Neuron (in vitro differentiated cells): ENCODE results near the gene INHBA.

Experiments
- H2AFZ ChIP-seq: one replicate; pipeline ENCODE4 v1.6.1; 2013; ENCODE audit warnings: low read depth, mild to moderate bottlenecking, inconsistent platforms, low read length, moderate library complexity
- H3K27me3 ChIP-seq: one replicate; pipeline ENCODE4 v1.6.1; 2013; ENCODE audit warnings: low read length; ENCODE audit not compliant: insufficient read depth
- H3K36me3 ChIP-seq: one replicate; pipeline ENCODE4 v1.6.1; 2013; ENCODE audit warnings: low read length; ENCODE audit not compliant: insufficient read depth
- H3K4me1 ChIP-seq: one replicate; pipeline ENCODE4 v1.6.1; 2013; ENCODE audit warnings: low read length; ENCODE audit not compliant: insufficient read depth
- H3K4me3 ChIP-seq: 2 replicates; pipeline ENCODE4 v1.5.1; 2013; ENCODE audit warnings: mild to moderate bottlenecking, low read length, moderate library complexity
- H3K9me3 ChIP-seq: one replicate; pipeline ENCODE4 v1.6.1; 2013; ENCODE audit warnings: low read length

The INHBA gene

GRCh38 chr7:41706228-41706930, 3.5 kb upstream of the INHBA start:
- Histone ChIP-seq H3K4me3 (peak overlapping the region; percentile 49), H3K9me3 (no peaks in the 10 kb centered on the region), H3K27me3 (no peaks in the 10 kb centered on the region), H3K36me3 (no peaks in the 10 kb centered on the region), H3K4me1 (peaks cover 38% of the 10 kb centered on the region), H2AFZ (peak overlapping the region; percentile 84)

DNA sequence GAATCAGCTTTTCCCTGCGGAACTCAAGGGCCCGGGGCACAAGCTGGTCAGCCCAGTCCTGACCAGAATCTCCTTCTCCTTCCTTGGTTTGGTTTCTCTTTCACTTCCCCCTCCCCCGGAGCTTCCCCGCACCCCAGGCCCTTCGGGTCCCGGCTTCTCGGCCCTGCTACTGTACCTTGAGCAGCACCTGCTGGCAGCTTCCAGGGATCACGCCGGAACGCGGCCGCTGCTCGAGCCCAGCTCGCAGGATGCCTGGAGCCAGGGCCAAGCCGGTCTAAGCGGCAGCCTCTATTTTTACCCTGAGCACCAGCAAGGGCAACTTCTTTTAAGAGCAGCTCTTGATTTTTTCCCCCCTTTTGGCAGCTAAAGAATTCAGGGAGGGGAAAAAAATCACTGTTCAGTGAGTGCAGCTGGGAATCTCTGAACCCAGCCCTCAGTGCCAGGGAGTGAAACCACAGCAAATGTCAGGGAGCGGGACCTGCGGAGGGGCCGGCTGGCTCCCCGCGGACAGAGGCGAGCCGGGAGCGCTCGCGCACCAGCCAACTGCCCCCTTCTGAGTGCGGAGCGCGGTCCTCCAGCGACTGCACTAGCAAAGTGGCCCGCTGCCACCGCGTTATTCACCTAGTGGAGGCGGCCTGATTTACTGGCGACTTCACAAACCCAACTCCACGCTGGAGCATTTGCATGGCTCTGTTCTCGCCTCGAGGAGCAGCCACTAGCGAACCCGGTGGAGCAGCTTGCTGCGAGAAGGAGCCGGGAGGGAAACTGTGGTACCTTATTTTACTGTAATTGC, 2.4 kb upstream of the INHBA start:
- peak overlapping the region; percentile 84 for H2AFZ ChIP-seq
- H3K27me3 ChIP-seq: no peaks in the 10 kb centered on the region
- H3K4me1 ChIP-seq: peaks cover 48% of the 10 kb centered on the region
- H3K9me3 ChIP-seq: no peaks in the 10 kb centered on the region
- no peaks in the 10 kb centered on the region for H3K36me3 ChIP-seq
- peak overlapping the region; percentile 49 for H3K4me3 ChIP-seq

DNA sequence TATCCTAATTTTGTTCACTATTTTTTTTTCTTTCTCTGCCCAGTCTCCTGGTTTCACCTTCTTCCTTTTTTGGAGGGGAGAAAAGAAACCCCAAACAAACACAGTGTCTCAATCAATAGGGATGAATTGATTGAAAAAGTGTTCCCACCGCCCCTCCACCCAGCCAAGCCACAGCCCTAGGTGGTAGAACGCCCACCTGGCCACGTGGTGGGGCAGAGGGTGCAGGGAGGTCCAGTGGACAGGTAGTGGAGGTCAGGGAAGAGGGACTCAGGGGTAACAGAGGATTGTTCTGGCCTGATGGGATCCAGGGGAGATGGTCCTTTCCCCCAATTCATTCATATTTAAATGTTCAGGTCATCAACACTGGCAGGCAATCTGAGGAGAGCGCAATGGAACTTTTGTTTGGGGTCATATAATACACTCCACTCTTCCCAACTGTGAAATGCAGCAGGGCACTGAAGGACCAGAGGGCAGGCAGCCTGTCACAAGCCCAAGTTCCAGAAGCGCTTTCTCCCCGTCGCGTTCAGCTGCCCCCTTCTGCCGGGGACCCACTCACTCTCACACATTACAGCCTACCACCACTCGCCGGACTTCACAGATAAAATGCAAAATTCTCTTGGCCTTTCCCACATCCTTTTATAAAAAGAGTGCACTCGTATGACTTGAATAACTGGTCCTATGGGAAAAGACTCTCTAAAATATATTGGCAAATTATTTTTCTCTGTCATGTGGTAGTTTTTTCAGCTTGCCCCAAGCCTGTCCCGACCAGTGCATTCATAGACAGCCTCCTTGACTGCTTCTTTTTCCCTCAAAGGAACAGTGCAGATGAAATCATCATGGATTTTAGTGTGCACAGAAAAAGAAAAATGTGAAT, 1.6 kb downstream of the INHBA start:
- H3K4me3 ChIP-seq: peak overlapping the region; percentile 71
- H3K36me3 ChIP-seq: no peaks in the 10 kb centered on the region
- H2AFZ ChIP-seq: no peak overlapping the region
- H3K4me1 ChIP-seq: peaks cover 63% of the 10 kb centered on the region
- H3K9me3 ChIP-seq: no peaks in the 10 kb centered on the region
- no peaks in the 10 kb centered on the region for H3K27me3 ChIP-seq

DNA sequence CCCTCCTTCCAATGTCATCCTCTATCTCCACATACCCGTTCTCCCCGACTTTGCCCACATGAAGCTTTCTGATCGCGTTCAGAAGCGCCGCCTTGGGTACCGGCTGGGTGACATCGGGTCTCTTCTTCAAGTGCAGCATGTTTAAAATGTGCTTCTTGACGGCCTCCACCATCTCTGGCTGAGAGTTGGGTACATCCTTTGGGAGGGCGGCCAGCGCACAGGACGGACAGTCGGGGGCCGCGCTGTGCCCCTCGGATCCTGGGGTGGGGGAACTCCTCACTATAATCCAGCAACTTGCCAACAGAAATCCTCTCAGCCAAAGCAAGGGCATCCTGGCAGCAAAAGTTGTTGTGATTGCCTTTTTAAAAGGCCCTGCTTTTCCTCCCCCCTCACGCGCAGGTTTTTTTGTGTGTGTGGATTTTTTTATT, 2.8 kb downstream of the INHBA start:
- no peaks in the 10 kb centered on the region for H3K36me3 ChIP-seq
- no peak overlapping the region for H2AFZ ChIP-seq
- H3K4me3 ChIP-seq: peak overlapping the region; percentile 71
- no peaks in the 10 kb centered on the region for H3K9me3 ChIP-seq
- H3K27me3 ChIP-seq: no peaks in the 10 kb centered on the region
- H3K4me1 ChIP-seq: peaks cover 55% of the 10 kb centered on the region

DNA sequence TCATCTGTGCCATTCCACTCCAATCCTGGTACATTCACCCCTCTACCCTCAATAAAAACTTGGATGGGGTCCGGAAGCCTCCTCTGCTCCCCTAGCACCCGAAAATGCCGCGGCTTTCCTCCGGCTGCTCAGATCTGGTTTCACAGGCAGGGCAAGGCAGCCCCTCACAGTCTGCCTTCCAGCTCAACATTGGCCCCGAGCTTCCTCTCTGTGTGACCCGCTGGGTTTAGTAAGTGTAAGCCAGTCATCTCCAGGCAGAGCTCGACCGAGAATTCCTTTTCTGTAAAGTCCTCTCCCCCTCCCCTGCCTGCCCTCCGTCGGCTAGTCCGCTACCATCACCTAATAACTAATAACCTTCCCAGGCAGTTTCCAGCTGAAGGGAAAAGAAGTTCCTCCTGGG, 3.4 kb downstream of the INHBA start:
- Histone ChIP-seq H3K9me3 (no peaks in the 10 kb centered on the region), H2AFZ (no peak overlapping the region), H3K4me3 (peak overlapping the region; percentile 71), H3K27me3 (no peaks in the 10 kb centered on the region), H3K36me3 (no peaks in the 10 kb centered on the region), H3K4me1 (peaks cover 51% of the 10 kb centered on the region)

DNA sequence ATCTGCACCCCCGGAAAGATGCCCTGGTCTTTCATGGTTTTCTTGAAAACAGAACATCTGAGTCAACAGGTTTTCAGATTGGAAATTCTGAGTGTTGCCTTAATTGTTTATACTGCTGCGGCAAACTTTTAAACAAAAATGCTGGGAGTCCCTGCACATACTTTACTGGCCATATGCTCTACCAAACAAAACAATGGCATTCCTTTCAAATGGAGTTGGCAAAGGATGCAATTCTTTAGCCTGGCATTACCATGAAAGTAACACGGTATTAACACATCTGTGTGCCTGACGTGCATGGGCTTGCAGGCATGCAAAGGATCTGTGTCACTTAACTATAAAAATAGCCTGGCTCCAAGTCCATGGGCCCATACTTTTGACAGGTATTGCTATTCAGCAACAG, 4.2 kb downstream of the INHBA start:
- Histone ChIP-seq H3K36me3 (no peaks in the 10 kb centered on the region), H2AFZ (no peak overlapping the region), H3K4me1 (peaks cover 44% of the 10 kb centered on the region), H3K9me3 (no peaks in the 10 kb centered on the region), H3K4me3 (peak overlapping the region; percentile 71), H3K27me3 (no peaks in the 10 kb centered on the region)

DNA sequence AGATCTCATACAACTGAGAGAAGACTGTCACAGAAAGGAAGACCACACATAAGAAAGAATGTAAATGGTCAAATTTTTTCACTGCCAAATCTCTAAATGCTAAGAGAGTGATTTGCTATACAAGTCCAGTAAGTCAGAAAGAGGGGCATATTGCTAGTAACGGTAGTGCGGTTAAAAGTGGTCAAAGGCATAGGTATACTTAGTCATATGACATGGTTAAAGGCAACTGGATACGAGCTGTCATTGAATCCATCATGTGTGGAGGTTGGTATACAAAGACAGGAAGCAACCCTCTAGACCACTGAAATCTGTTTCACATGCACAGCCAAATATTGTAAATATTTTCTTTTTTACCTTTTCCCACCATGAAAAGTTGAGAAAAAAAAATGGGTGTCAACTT, 4.8 kb downstream of the INHBA start:
- H3K4me3 ChIP-seq: peak overlapping the region; percentile 71
- H3K27me3 ChIP-seq: no peaks in the 10 kb centered on the region

GRCh38 chr7:41696323-41696916, 6.5 kb downstream of the INHBA start:
- H2AFZ ChIP-seq: no peak overlapping the region
- H3K4me1 ChIP-seq: peaks cover 31% of the 10 kb centered on the region
- no peaks in the 10 kb centered on the region for H3K9me3 ChIP-seq
- H3K36me3 ChIP-seq: no peaks in the 10 kb centered on the region
- H3K4me3 ChIP-seq: no peak overlapping the region
- H3K27me3 ChIP-seq: no peaks in the 10 kb centered on the region

More for the DNA sequence above, 4.8 kb downstream of the INHBA start:
- Histone ChIP-seq H3K4me1 (peaks cover 44% of the 10 kb centered on the region), H2AFZ (no peak overlapping the region), H3K36me3 (no peaks in the 10 kb centered on the region), H3K9me3 (no peaks in the 10 kb centered on the region)

- Histone ChIP-seq H3K4me3 (no peak overlapping the region), H3K4me1 (peaks cover 25% of the 10 kb centered on the region), H2AFZ (no peak overlapping the region), H3K36me3 (no peaks in the 10 kb centered on the region), H3K9me3 (no peaks in the 10 kb centered on the region), H3K27me3 (no peaks in the 10 kb centered on the region)
Measured at GRCh38 chr7:41695661-41696322, 7.1 kb downstream of the INHBA start.

- no peak overlapping the region for H2AFZ ChIP-seq
- H3K4me3 ChIP-seq: no peak overlapping the region
- H3K36me3 ChIP-seq: no peaks in the 10 kb centered on the region
- no peaks in the 10 kb centered on the region for H3K27me3 ChIP-seq
- no peaks in the 10 kb centered on the region for H3K9me3 ChIP-seq
- peaks cover 13% of the 10 kb centered on the region for H3K4me1 ChIP-seq
Measured at GRCh38 chr7:41694495-41694894, 8.4 kb downstream of the INHBA start.

GRCh38 chr7:41693150-41693997, 9.5 kb downstream of the INHBA start:
- H3K4me3 ChIP-seq: no peak overlapping the region
- H3K4me1 ChIP-seq: peaks cover 4% of the 10 kb centered on the region
- no peaks in the 10 kb centered on the region for H3K9me3 ChIP-seq
- no peak overlapping the region for H2AFZ ChIP-seq
- no peaks in the 10 kb centered on the region for H3K27me3 ChIP-seq
- H3K36me3 ChIP-seq: peaks cover 6% of the 10 kb centered on the region

GRCh38 chr7:41692251-41692650, 10.6 kb downstream of the INHBA start:
- H3K4me3 ChIP-seq: no peak overlapping the region
- no peaks in the 10 kb centered on the region for H3K9me3 ChIP-seq
- no peaks in the 10 kb centered on the region for H3K27me3 ChIP-seq
- no peaks in the 10 kb centered on the region for H3K4me1 ChIP-seq
- H2AFZ ChIP-seq: no peak overlapping the region
- peaks cover 8% of the 10 kb centered on the region for H3K36me3 ChIP-seq
